Brain microvascular endothelial cell (primary cell): Measurements from ENCODE around the gene OR6X1.

Experiments used
- DNase-seq: peaks from one replicate; pipeline ENCODE4 v3.0.0-alpha.2; 2020
- H3K27ac ChIP-seq: fragments of 250-450 bp; sonication (Bioruptor Pico); 2 replicates; pipeline ENCODE4 v1.5.1; 2020; ENCODE audit warnings: mild to moderate bottlenecking, moderate library complexity
- H3K27me3 ChIP-seq: fragments of 250-450 bp; sonication (Bioruptor Pico); replicated peaks from 2 replicates; pipeline ENCODE4 v1.5.1; 2020; ENCODE audit warnings: mild to moderate bottlenecking
- H3K36me3 ChIP-seq: fragments of 250-450 bp; sonication (Bioruptor Pico); replicated peaks from 2 replicates; pipeline ENCODE4 v1.5.1; 2020; ENCODE audit warnings: mild to moderate bottlenecking
- H3K4me3 ChIP-seq: 2 replicates; pipeline ENCODE4 v1.5.1; 2011; ENCODE audit warnings: low read depth, mild to moderate bottlenecking, control low read depth, low read length, moderate library complexity
- in situ Hi-C: cut with HindIII; loops from 2 replicates; pipeline ENCODE4 v1.10.0; 2017; ENCODE audit warnings: low sequenced_read_pairs, low pct_ligation_motif_present
- TF ChIP-seq, protein P1 (sequence below): IDR thresholded peaks from 2 replicates; pipeline ENCODE4 v1.5.1; 2011; ENCODE audit warnings: low read depth, mild to moderate bottlenecking, moderate library complexity, low read length, control low read depth, inconsistent platforms; ENCODE audit errors: missing control alignments

Gene OR6X1

DNA sequence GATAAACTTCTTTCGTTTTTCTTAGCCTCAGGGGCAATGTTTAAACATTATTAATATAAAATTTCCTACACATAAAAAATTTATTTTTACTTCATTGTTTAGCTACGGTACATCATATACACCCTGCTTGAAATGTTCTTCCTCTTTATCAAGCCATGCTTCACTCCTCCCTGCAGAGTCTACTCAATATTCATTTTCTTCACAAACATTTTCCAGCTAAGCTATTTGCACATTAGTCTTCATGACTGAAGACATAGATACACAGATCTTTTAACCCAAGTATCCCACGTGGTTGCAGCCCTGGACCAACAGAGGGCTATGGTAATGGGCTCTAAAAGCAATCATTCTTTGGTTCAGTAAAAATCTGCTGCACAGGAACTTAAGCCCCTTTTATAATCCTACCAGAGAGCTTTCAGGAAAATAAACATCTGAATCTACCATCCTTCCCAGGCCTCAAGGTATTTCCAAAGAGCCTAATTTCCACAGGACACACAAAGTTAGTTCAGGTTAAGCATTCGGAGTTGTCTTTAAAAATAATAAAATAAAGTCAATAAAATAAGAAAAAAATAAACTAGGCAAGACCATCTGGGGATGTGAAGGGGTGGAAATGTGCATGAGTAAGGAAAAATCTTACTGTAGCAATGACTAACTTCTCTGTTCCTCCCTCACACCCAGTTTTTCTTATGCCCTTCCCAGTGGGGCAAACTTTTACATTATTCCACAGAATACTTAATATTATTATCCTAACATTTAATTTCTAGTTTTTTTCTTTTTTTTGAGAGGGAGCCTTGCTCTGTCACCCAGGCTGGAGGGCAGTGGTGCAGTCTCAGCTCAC, 21.6 kb upstream of the OR6X1 start:
- TF ChIP-seq, protein P1, sequence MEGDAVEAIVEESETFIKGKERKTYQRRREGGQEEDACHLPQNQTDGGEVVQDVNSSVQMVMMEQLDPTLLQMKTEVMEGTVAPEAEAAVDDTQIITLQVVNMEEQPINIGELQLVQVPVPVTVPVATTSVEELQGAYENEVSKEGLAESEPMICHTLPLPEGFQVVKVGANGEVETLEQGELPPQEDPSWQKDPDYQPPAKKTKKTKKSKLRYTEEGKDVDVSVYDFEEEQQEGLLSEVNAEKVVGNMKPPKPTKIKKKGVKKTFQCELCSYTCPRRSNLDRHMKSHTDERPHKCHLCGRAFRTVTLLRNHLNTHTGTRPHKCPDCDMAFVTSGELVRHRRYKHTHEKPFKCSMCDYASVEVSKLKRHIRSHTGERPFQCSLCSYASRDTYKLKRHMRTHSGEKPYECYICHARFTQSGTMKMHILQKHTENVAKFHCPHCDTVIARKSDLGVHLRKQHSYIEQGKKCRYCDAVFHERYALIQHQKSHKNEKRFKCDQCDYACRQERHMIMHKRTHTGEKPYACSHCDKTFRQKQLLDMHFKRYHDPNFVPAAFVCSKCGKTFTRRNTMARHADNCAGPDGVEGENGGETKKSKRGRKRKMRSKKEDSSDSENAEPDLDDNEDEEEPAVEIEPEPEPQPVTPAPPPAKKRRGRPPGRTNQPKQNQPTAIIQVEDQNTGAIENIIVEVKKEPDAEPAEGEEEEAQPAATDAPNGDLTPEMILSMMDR, result no peak
- H3K36me3 ChIP-seq, result no peaks in the 10 kb centered on the region
- in situ Hi-C loops, result no loop called here
- no peak for DNase-seq
- H3K4me3 ChIP-seq, result no peak overlapping the region
- no peak overlapping the region for H3K27ac ChIP-seq
- no peaks in the 10 kb centered on the region for H3K27me3 ChIP-seq

- H3K4me3 ChIP-seq, result no peak overlapping the region
- no peaks in the 10 kb centered on the region for H3K36me3 ChIP-seq
- no peak for DNase-seq
- no peaks in the 10 kb centered on the region for H3K27me3 ChIP-seq
- H3K27ac ChIP-seq, result no peak overlapping the region
- in situ Hi-C loops, result no loop called here
- TF ChIP-seq, protein P1, result no peak
Observed at GRCh38 chr11:123775289-123775688, 21.0 kb upstream of the OR6X1 start.

DNA sequence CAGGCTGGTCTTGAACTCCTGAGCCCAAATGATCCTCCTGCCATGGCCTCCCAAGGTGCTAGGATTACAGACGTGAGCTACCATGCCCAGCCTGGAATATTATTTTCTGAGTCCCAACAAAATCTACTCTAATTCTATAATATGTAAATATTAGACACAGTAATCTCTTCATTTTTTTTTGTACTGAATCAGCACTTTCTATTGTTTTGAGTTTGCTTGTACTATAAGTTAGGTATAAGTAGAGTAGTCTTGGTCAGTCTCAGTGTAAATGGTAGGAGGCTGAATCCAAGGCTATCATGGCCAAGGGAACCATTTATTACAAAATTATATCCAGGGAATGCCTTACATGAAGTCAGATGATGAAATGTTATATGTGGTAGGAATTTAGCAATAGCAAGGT, 19.6 kb upstream of the OR6X1 start:
- no peaks in the 10 kb centered on the region for H3K27me3 ChIP-seq
- in situ Hi-C loops, result no loop called here
- no peak overlapping the region for H3K27ac ChIP-seq
- H3K36me3 ChIP-seq, result no peaks in the 10 kb centered on the region
- TF ChIP-seq, protein P1, result no peak
- DNase-seq, result no peak
- no peak overlapping the region for H3K4me3 ChIP-seq

- H3K27me3 ChIP-seq, result no peaks in the 10 kb centered on the region
- no peak overlapping the region for H3K4me3 ChIP-seq
- TF ChIP-seq, protein P1, result no peak
- H3K27ac ChIP-seq, result no peak overlapping the region
- DNase-seq, result no peak
- H3K36me3 ChIP-seq, result no peaks in the 10 kb centered on the region
- in situ Hi-C loops, result no loop called here
Observed at GRCh38 chr11:123773026-123773425, 18.7 kb upstream of the OR6X1 start.

DNA sequence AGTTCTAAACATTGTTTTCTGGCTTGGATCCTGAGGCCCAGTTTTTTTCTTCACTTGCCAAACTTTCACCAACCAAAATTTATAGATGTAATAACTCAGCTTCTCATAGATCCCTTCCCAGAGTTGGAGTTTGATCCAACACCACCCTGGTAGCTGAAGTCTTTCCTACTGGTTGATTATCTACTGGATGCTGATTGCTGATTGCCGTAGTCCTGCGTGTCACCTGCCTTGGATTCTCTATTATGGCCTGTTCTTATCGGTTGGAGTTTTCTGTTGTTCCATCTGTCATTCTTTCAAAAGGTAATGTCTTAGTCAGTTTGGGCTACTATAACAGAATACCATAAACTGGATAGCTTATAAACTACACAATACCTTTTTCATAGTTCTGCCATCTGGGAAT, 17.3 kb upstream of the OR6X1 start:
- in situ Hi-C loops, result no loop called here
- TF ChIP-seq, protein P1, result no peak
- no peak overlapping the region for H3K4me3 ChIP-seq
- no peaks in the 10 kb centered on the region for H3K36me3 ChIP-seq
- H3K27ac ChIP-seq, result no peak overlapping the region
- H3K27me3 ChIP-seq, result no peaks in the 10 kb centered on the region
- no peak for DNase-seq

DNA sequence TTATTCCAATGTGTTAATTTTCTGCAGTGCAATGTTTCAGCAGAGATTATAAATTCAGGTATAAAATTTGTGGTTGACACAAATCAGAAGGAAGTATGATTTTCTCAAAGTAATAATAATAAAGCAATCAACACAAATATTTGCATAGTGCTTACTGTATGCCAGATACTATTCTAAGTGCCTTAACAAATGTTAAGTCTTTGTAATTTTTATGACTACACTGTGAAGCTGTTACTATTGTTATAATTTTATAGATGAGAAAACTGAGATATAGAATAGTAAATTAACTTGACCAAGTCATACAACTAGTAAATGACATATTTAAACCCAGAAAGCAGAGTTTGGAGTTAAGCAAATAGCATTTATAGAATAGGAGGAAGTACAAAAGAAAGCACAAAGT, 16.4 kb upstream of the OR6X1 start:
- TF ChIP-seq, protein P1, result no peak
- Histone ChIP-seq H3K4me3 (no peak overlapping the region), H3K27me3 (no peaks in the 10 kb centered on the region), H3K36me3 (no peaks in the 10 kb centered on the region), H3K27ac (no peak overlapping the region)
- in situ Hi-C loops, result no loop called here
- DNase-seq, result no peak
